GM12878 (cell line): ENCODE measurements around the gene ACKR1.

Experiments
- BACH1 ChIP-seq: fragments of 450-650 bp; IDR thresholded peaks from 2 replicates; pipeline ENCODE4 v1.6.1; 2017; ENCODE audit warnings: mild to moderate bottlenecking, borderline replicate concordance
- CREB1 ChIP-seq: IDR thresholded peaks from 2 replicates; pipeline ENCODE4 v1.6.1; 2012; ENCODE audit warnings: low read depth, mild to moderate bottlenecking, inconsistent platforms
- CTCF ChIP-seq, 3 experiments: IDR thresholded peaks in 2 of 3; conservative IDR thresholded peaks in 1 of 3; 2 replicates each; pipeline ENCODE4 v1.5.1; 2011; ENCODE audit warnings: low read depth in 3 of 3, low read length in 3 of 3, mild to moderate bottlenecking in 3 of 3, control low read depth in 2 of 3, moderate library complexity in 2 of 3, inconsistent platforms in 1 of 3, mixed read lengths in 1 of 3; ENCODE audit not compliant: control insufficient read depth in 2 of 3, insufficient read depth in 1 of 3; ENCODE audit errors: extremely low read depth in 1 of 3
- FOXM1 ChIP-seq: IDR thresholded peaks from 2 replicates; pipeline ENCODE4 v1.6.1; 2012; ENCODE audit warnings: low read depth, mild to moderate bottlenecking, inconsistent platforms, low read length, moderate library complexity
- NFYB ChIP-seq: IDR thresholded peaks from 2 replicates; pipeline ENCODE4 v1.6.1; 2011; ENCODE audit warnings: low read depth, mild to moderate bottlenecking, low read length, improper control_type of control experiment, moderate library complexity; ENCODE audit not compliant: insufficient read depth
- NR2F1 ChIP-seq: fragments of 450-650 bp; conservative IDR thresholded peaks from 2 replicates; pipeline ENCODE4 v1.6.1; 2017; ENCODE audit warnings: mild to moderate bottlenecking
- NRF1 ChIP-seq: conservative IDR thresholded peaks from 2 replicates; pipeline ENCODE4 v1.6.1; 2011; ENCODE audit warnings: mild to moderate bottlenecking, low read depth, low read length, improper control_type of control experiment
- POLR2A ChIP-seq: IDR thresholded peaks from 2 replicates; pipeline ENCODE4 v1.6.1; 2011; ENCODE audit warnings: low read depth, mild to moderate bottlenecking, low read length
- RAD21 ChIP-seq: IDR thresholded peaks from 2 replicates; pipeline ENCODE4 v1.6.1; 2011; ENCODE audit warnings: mild to moderate bottlenecking, low read depth, low read length, moderate library complexity; ENCODE audit not compliant: insufficient read depth
- RFX5 ChIP-seq: IDR thresholded peaks from 2 replicates; pipeline ENCODE4 v1.6.1; 2011; ENCODE audit warnings: low read depth, low read length, improper control_type of control experiment
- ZSCAN29 ChIP-seq: fragments of 450-650 bp; IDR thresholded peaks from 2 replicates; pipeline ENCODE4 v1.6.1; 2017; ENCODE audit warnings: mild to moderate bottlenecking, moderate library complexity

GRCh38 chr1:159250638-159251216 lies 46.1 kb downstream of the ACKR1 start:
- no peak for TF ChIP-seq RFX5
- no peak for TF ChIP-seq CTCF (IDR thresholded peaks at IDR 0.05 in 2 of 3, conservative IDR thresholded peaks at IDR 0.05 in 1 of 3; ENCODE audit: control insufficient read depth in 2 of 3, extremely low read depth in 1 of 3, insufficient read depth in 1 of 3, low read depth in 3 of 3, low read length in 3 of 3)
- TF ChIP-seq CREB1, result no peak
- TF ChIP-seq NRF1, result no peak
- no peak for TF ChIP-seq ZSCAN29
- no peak for TF ChIP-seq BACH1
- no peak for TF ChIP-seq POLR2A
- TF ChIP-seq RAD21, result no peak
- TF ChIP-seq NFYB, result no peak
- no peak for TF ChIP-seq NR2F1
- no peak for TF ChIP-seq FOXM1
